ENCODE results near the gene FLNC. TPM values are rescaled to one million over a fixed set of nuclear protein-coding genes. Genes with fewer than 3 reads are reported as not detected.

Gene FLNC
- total and polyA plus RNA-seq, 5 donors from 2014 or later = not detected

DNA sequence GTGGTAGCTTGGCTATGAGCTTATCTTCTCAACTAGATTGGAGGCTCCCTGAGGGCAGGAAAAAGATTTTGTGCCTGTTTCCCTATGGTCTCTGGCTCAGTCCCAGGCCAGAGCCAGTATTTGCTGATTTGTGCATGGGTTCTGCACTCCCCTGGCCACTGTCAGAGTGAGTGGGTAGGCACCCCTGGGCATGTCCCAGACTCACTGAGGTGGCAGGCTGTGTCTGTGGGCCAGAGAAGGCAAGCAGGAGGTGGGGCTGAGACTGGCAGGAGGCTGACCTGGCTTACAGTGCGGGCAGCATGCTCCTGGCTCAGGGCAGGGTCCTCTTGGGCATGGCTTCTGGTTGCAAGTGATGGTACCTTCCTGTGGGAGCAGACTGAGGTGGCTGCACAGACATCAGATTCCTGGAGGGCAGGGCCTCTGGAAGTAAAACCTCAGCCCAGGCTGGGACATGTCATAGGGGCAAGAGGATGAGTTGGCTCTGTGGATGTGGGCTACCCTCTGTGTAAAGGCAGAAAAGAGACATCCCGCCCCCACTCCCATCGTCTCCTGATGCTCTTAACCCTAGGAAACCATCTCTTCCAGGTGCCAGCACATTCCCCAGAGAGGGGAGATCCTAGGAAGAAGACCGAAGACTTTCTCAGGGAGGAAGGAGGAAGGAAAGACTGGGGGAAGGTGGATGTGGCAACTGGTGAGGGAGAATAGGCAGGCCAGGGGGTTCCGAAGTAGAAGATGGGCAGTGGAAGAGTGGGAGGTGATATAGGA, 76.0 kb downstream of the FLNC start:
- no peaks in the 10 kb centered on the region for H3K27me3 ChIP-seq (ENCODE audit: control insufficient read depth, insufficient read depth, low read length)
- no peak overlapping the region for H3K27ac ChIP-seq (ENCODE audit: insufficient read depth, low read length, poor library complexity, severe bottlenecking)
- no peak for ATAC-seq (ENCODE audit: low read depth in 2 of 2)
- no peaks in the 10 kb centered on the region for H3K4me1 Mint-ChIP-seq
- H3K9me3 Mint-ChIP-seq = peaks cover 0 to 5% (median 0%) of the 10 kb centered on the region in 7 donors
- H3K4me3 ChIP-seq (ENCODE audit: low read depth, low read length) = no peak overlapping the region
- no peak overlapping the region for H3K4me3 Mint-ChIP-seq
- H3K4me1 ChIP-seq (ENCODE audit: control insufficient read depth, insufficient read depth, low read length, poor library complexity, severe bottlenecking) = no peaks in the 10 kb centered on the region
- no peaks in the 10 kb centered on the region for H3K9me3 ChIP-seq (ENCODE audit: control insufficient read depth in 2 of 2, low read length in 2 of 2)
- H3K27me3 Mint-ChIP-seq = peaks cover 45% of the 10 kb centered on the region
- no peak overlapping the region for H3K27ac Mint-ChIP-seq
- H3K36me3 Mint-ChIP-seq = no peaks in the 10 kb centered on the region
- no peak for DNase-seq
- H3K36me3 ChIP-seq (ENCODE audit: control insufficient read depth, insufficient read depth, low read length) = no peaks in the 10 kb centered on the region

DNA sequence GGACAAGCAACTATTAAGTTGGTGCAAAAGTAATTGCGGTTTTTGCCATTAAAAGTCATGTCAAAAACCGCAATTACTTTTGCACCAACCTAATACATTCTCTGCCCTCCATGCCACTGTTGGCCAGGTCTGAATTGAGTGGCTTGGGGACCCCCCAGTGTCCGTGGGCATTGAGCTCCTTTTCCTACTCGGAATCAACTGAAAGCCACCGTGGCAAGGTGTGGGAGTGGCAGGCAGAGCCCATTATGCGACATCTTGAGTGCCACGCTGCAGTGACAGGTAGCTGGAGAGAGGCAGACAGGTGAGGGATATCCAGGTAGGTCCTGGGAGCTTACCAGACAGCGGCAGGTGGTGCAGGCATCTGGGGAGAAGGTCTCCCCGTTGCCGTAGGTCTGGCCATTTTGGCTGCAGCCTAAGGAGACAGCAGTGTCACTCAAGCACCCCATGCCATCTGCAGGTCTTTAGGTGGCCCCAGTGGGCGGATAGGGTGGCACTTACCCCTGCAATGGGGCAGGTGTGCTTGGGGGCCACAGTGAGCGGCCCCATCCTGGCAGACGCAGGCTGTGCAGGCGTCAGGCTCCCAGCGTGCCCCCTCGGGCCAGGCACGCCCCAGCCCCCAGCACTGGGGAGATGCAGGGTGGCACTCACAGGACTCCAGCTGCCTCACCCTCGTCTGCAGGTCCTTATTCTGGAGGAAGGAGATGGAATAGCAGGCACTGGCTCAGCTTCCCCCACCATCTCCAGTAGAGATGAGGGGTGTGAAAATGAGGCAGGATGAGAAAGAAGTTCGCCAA, 76.8 kb downstream of the FLNC start:
- H3K4me1 ChIP-seq (ENCODE audit: control insufficient read depth, insufficient read depth, low read length, poor library complexity, severe bottlenecking) = no peaks in the 10 kb centered on the region
- H3K9me3 ChIP-seq (ENCODE audit: control insufficient read depth in 2 of 2, low read length in 2 of 2) = no peaks in the 10 kb centered on the region
- no peaks in the 10 kb centered on the region for H3K27me3 ChIP-seq (ENCODE audit: control insufficient read depth, insufficient read depth, low read length)
- H3K27ac ChIP-seq (ENCODE audit: insufficient read depth, low read length, poor library complexity, severe bottlenecking) = no peak overlapping the region
- Mint-ChIP-seq H3K27me3 (peaks cover 53% of the 10 kb centered on the region), H3K36me3 (no peaks in the 10 kb centered on the region), H3K4me3 (no peak overlapping the region), H3K27ac (no peak overlapping the region), H3K9me3 (peaks cover 0 to under 1% (median 0%) of the 10 kb centered on the region in 7 donors), H3K4me1 (no peaks in the 10 kb centered on the region)
- ATAC-seq (ENCODE audit: low read depth in 2 of 2) = no peak
- no peak overlapping the region for H3K4me3 ChIP-seq (ENCODE audit: low read depth, low read length)
- no peaks in the 10 kb centered on the region for H3K36me3 ChIP-seq (ENCODE audit: control insufficient read depth, insufficient read depth, low read length)
- DNase-seq = no peak

Other genes starting within 250 kb of the FLNC start
- gene GARIN1A, start 158.1 kb upstream of the FLNC start, total RNA-seq = 1.9 TPM
- gene GARIN1A, start 158.1 kb upstream of the FLNC start, polyA plus RNA-seq = under 1 TPM in 1 of 4 donors, not detected in 3; 0.14 TPM
- gene CALU, start 91.0 kb upstream of the FLNC start, total RNA-seq = 30.2 TPM
- 10 to 100 TPM; 19.1 to 27.3 (median 23.7) TPM for gene CALU, start 91.0 kb upstream of the FLNC start, polyA plus RNA-seq
- gene OPN1SW, start 54.6 kb upstream of the FLNC start, total RNA-seq = not detected
- gene OPN1SW, start 54.6 kb upstream of the FLNC start, polyA plus RNA-seq = not detected
- 14.1 TPM for gene CCDC136, start 38.4 kb upstream of the FLNC start, total RNA-seq
- gene CCDC136, start 38.4 kb upstream of the FLNC start, polyA plus RNA-seq = 1 to 10 TPM in 2 of 4 donors, under 1 TPM in 2; 0.48 to 2.9 (median 1.1) TPM
- 67.9 TPM for gene ATP6V1F, start 32.5 kb downstream of the FLNC start, total RNA-seq
- gene ATP6V1F, start 32.5 kb downstream of the FLNC start, polyA plus RNA-seq = 100 to 1,000 TPM; 306 to 361 (median 340) TPM
- gene KCP, start 80.3 kb downstream of the FLNC start, total RNA-seq = 0.22 TPM
- under 1 TPM in 2 of 4 donors, not detected in 2; 0.08 TPM for gene KCP, start 80.3 kb downstream of the FLNC start, polyA plus RNA-seq
- 13.5 TPM for gene IRF5, start 107.5 kb downstream of the FLNC start, total RNA-seq
- 10 to 100 TPM; 18.8 to 24.1 (median 20.0) TPM for gene IRF5, start 107.5 kb downstream of the FLNC start, polyA plus RNA-seq
- 31.6 TPM for gene TNPO3, start 224.7 kb downstream of the FLNC start, total RNA-seq
- 10 to 100 TPM; 34.6 to 48.8 (median 37.3) TPM for gene TNPO3, start 224.7 kb downstream of the FLNC start, polyA plus RNA-seq

Measured in CD4-positive, CD25-positive, alpha-beta regulatory T cell (primary cell).